Mononuclear cell (primary cell): ENCODE data around the gene SLC6A2. TPM values are rescaled to one million over a fixed set of nuclear protein-coding genes. Genes with fewer than 3 reads are reported as not detected.
"Not testable (repeated sequence)": the region's sequence is repeated elsewhere in the genome, so short reads cannot be mapped to it uniquely, and the experiment has no call there.

Experiments used
- H3K27me3 ChIP-seq: 2 replicates; pipeline ENCODE4 v1.6.0; 2011; ENCODE audit warnings: low read length, control low read depth; ENCODE audit not compliant: insufficient read depth
- H3K4me1 ChIP-seq: 2 replicates; pipeline ENCODE4 v1.5.1; 2011; ENCODE audit warnings: mild to moderate bottlenecking, low read length, control low read depth; ENCODE audit not compliant: insufficient read depth
- H3K4me3 ChIP-seq: 2 replicates; pipeline ENCODE4 v1.5.1; 2011; ENCODE audit warnings: mild to moderate bottlenecking, low read length, moderate library complexity
- H3K9me3 ChIP-seq: 2 replicates; pipeline ENCODE4 v1.5.1; 2011; ENCODE audit warnings: low read depth, mild to moderate bottlenecking, control low read depth, low read length
- total RNA-seq: library from RNA; depleted of rRNA; stranded (reverse); fragments of >200 nt; gene quantifications from one replicate; pipeline ENCODE4 v1.2.3, GENCODE V29; 2012

Gene SLC6A2
- total RNA-seq, 1 donor, result not detected

DNA sequence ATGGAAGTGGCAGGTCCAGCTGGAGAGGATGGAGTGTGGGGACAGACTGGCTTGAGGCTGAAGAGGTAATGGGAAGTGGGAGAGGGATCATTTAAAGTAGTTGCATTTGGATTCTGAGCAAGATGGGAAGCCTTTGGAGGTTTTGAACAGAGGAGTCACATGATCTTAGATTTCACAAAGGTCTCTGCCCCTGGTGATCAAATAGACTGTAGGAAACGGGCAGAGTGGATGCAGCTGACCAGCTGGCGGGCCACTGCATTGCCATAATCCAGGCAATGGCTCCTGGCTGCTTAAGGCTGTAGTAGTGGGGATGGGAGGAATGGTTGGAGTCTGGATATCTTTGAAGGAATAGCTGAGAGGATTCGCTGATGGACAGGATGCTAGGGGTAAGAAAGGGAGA lies 81.5 kb downstream of the SLC6A2 start:
- H3K9me3 ChIP-seq, result no peaks in the 10 kb centered on the region
- peaks cover 4% of the 10 kb centered on the region for H3K27me3 ChIP-seq
- H3K4me1 ChIP-seq, result no peaks in the 10 kb centered on the region
- no peak overlapping the region for H3K4me3 ChIP-seq

GRCh38 chr16:55737966-55738365 lies 82.2 kb downstream of the SLC6A2 start:
- Histone ChIP-seq H3K4me3 (no peak overlapping the region), H3K9me3 (no peaks in the 10 kb centered on the region), H3K27me3 (peaks cover 4% of the 10 kb centered on the region), H3K4me1 (no peaks in the 10 kb centered on the region)

DNA sequence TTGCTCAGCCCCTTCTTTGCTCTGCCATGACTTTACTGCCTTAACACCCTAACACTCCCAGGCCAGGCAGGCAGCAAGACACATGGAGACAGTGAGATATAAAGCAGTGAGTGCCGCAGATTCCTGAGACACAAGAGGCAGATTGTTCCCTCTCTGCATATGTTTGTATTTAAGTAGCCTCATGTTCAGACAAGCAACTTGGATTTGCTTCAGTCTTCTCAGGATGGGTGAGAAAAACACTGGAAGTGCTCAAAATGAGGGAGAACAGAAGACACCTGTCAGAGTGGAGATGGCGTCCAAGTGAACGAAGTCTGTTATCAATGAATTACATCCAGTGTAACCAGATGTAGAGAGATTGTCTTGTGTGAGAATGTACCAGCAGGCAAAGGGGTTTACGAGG lies 90.3 kb downstream of the SLC6A2 start:
- H3K4me1 ChIP-seq, result no peaks in the 10 kb centered on the region
- no peaks in the 10 kb centered on the region for H3K9me3 ChIP-seq
- H3K27me3 ChIP-seq, result no peaks in the 10 kb centered on the region
- H3K4me3 ChIP-seq, result no peak overlapping the region

DNA sequence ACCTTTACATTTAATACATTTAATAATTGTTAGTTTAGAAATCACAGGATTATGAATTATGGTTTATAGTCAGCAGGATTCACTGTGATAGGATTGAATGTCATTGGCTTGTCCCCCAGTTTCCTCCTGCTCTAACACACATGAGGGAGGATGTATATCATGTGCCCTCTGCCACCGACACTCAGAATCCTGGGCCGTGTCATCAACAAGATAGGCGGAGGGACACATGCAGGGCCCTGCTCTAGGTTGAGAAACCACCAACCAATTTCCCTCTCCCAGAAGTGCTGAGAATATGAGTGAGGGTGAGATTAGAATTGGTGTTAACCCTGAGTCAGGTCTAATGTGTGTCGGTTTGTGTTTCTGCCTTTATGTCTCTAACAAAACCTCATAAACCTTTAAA lies 92.0 kb downstream of the SLC6A2 start:
- peaks cover 5% of the 10 kb centered on the region for H3K4me1 ChIP-seq
- H3K27me3 ChIP-seq, result no peaks in the 10 kb centered on the region
- no peak overlapping the region for H3K4me3 ChIP-seq
- no peaks in the 10 kb centered on the region for H3K9me3 ChIP-seq

GRCh38 chr16:55752465-55753144 lies 96.8 kb downstream of the SLC6A2 start:
- H3K4me1 ChIP-seq, result peaks cover 28% of the 10 kb centered on the region
- H3K27me3 ChIP-seq, H3K9me3 ChIP-seq, H3K4me3 ChIP-seq: not testable (repeated sequence)

- not testable (repeated sequence) for H3K27me3 ChIP-seq, H3K9me3 ChIP-seq, H3K4me3 ChIP-seq
- peaks cover 28% of the 10 kb centered on the region for H3K4me1 ChIP-seq
Measured at GRCh38 chr16:55753145-55753631, 97.4 kb downstream of the SLC6A2 start.

Other genes starting within 250 kb of the SLC6A2 start
- 0.10 TPM for gene MMP2, start 176.8 kb upstream of the SLC6A2 start, total RNA-seq
- 13.0 TPM for gene LPCAT2, start 146.9 kb upstream of the SLC6A2 start, total RNA-seq
- not detected for gene CAPNS2, start 89.3 kb upstream of the SLC6A2 start, total RNA-seq
- 27.1 TPM for gene CES1, start 177.1 kb downstream of the SLC6A2 start, total RNA-seq
- not detected for gene CES5A, start 219.4 kb downstream of the SLC6A2 start, total RNA-seq